ENCODE results near the gene EEPD1. TPM values are rescaled to one million over a fixed set of nuclear protein-coding genes. Genes with fewer than 3 reads are reported as not detected.

EEPD1 gene
- total RNA-seq, 1 donor: 4.1 TPM

GRCh38 chr7:36278069-36278619 lies 125.1 kb downstream of the EEPD1 start:
- no peak overlapping the region for H3K4me3 ChIP-seq (ENCODE audit: low read length)
- no peaks in the 10 kb centered on the region for H3K27me3 ChIP-seq (ENCODE audit: insufficient read depth, low read length)
- H3K4me1 ChIP-seq (ENCODE audit: insufficient read depth, low read length): peaks cover 48% of the 10 kb centered on the region
- H3K9me3 ChIP-seq (ENCODE audit: low read depth, low read length): no peaks in the 10 kb centered on the region

GRCh38 chr7:36278620-36279172 lies 125.6 kb downstream of the EEPD1 start:
- H3K27me3 ChIP-seq (ENCODE audit: insufficient read depth, low read length): no peaks in the 10 kb centered on the region
- no peaks in the 10 kb centered on the region for H3K9me3 ChIP-seq (ENCODE audit: low read depth, low read length)
- H3K4me1 ChIP-seq (ENCODE audit: insufficient read depth, low read length): peaks cover 48% of the 10 kb centered on the region
- H3K4me3 ChIP-seq (ENCODE audit: low read length): no peak overlapping the region

- Histone ChIP-seq H3K4me3 (ENCODE audit: low read length) (no peak overlapping the region), H3K9me3 (ENCODE audit: low read depth, low read length) (no peaks in the 10 kb centered on the region), H3K4me1 (ENCODE audit: insufficient read depth, low read length) (peaks cover 50% of the 10 kb centered on the region), H3K27me3 (ENCODE audit: insufficient read depth, low read length) (no peaks in the 10 kb centered on the region)
Observed at GRCh38 chr7:36279200-36279925, 126.3 kb downstream of the EEPD1 start.

- Histone ChIP-seq H3K4me3 (ENCODE audit: low read length) (no peak overlapping the region), H3K9me3 (ENCODE audit: low read depth, low read length) (no peaks in the 10 kb centered on the region), H3K4me1 (ENCODE audit: insufficient read depth, low read length) (peaks cover 51% of the 10 kb centered on the region), H3K27me3 (ENCODE audit: insufficient read depth, low read length) (no peaks in the 10 kb centered on the region)
Observed at GRCh38 chr7:36279926-36280315, 126.9 kb downstream of the EEPD1 start.

- Histone ChIP-seq H3K4me1 (ENCODE audit: insufficient read depth, low read length) (peaks cover 60% of the 10 kb centered on the region), H3K9me3 (ENCODE audit: low read depth, low read length) (no peaks in the 10 kb centered on the region), H3K4me3 (ENCODE audit: low read length) (no peak overlapping the region), H3K27me3 (ENCODE audit: insufficient read depth, low read length) (no peaks in the 10 kb centered on the region)
Observed at GRCh38 chr7:36280840-36281812, 128.1 kb downstream of the EEPD1 start.

- H3K27me3 ChIP-seq (ENCODE audit: insufficient read depth, low read length): no peaks in the 10 kb centered on the region
- no peaks in the 10 kb centered on the region for H3K9me3 ChIP-seq (ENCODE audit: low read depth, low read length)
- no peak overlapping the region for H3K4me3 ChIP-seq (ENCODE audit: low read length)
- H3K4me1 ChIP-seq (ENCODE audit: insufficient read depth, low read length): peaks cover 71% of the 10 kb centered on the region
Observed at GRCh38 chr7:36281945-36282717, 129.1 kb downstream of the EEPD1 start.

GRCh38 chr7:36283181-36283580 lies 130.1 kb downstream of the EEPD1 start:
- Histone ChIP-seq H3K9me3 (ENCODE audit: low read depth, low read length) (no peaks in the 10 kb centered on the region), H3K27me3 (ENCODE audit: insufficient read depth, low read length) (no peaks in the 10 kb centered on the region), H3K4me3 (ENCODE audit: low read length) (no peak overlapping the region), H3K4me1 (ENCODE audit: insufficient read depth, low read length) (peaks cover 81% of the 10 kb centered on the region)

GRCh38 chr7:36283711-36284130 lies 130.7 kb downstream of the EEPD1 start:
- Histone ChIP-seq H3K4me3 (ENCODE audit: low read length) (no peak overlapping the region), H3K9me3 (ENCODE audit: low read depth, low read length) (no peaks in the 10 kb centered on the region), H3K27me3 (ENCODE audit: insufficient read depth, low read length) (no peaks in the 10 kb centered on the region), H3K4me1 (ENCODE audit: insufficient read depth, low read length) (peaks cover 86% of the 10 kb centered on the region)

GRCh38 chr7:36284456-36285090 lies 131.5 kb downstream of the EEPD1 start:
- Histone ChIP-seq H3K4me1 (ENCODE audit: insufficient read depth, low read length) (peaks cover 86% of the 10 kb centered on the region), H3K27me3 (ENCODE audit: insufficient read depth, low read length) (no peaks in the 10 kb centered on the region), H3K4me3 (ENCODE audit: low read length) (no peak overlapping the region), H3K9me3 (ENCODE audit: low read depth, low read length) (no peaks in the 10 kb centered on the region)

GRCh38 chr7:36285276-36285675 lies 132.2 kb downstream of the EEPD1 start:
- peaks cover 84% of the 10 kb centered on the region for H3K4me1 ChIP-seq (ENCODE audit: insufficient read depth, low read length)
- no peaks in the 10 kb centered on the region for H3K9me3 ChIP-seq (ENCODE audit: low read depth, low read length)
- H3K27me3 ChIP-seq (ENCODE audit: insufficient read depth, low read length): no peaks in the 10 kb centered on the region
- no peak overlapping the region for H3K4me3 ChIP-seq (ENCODE audit: low read length)

GRCh38 chr7:36286226-36286625 lies 133.2 kb downstream of the EEPD1 start:
- Histone ChIP-seq H3K4me1 (ENCODE audit: insufficient read depth, low read length) (peaks cover 76% of the 10 kb centered on the region), H3K27me3 (ENCODE audit: insufficient read depth, low read length) (no peaks in the 10 kb centered on the region), H3K4me3 (ENCODE audit: low read length) (no peak overlapping the region), H3K9me3 (ENCODE audit: low read depth, low read length) (no peaks in the 10 kb centered on the region)

- no peak overlapping the region for H3K4me3 ChIP-seq (ENCODE audit: low read length)
- peaks cover 76% of the 10 kb centered on the region for H3K4me1 ChIP-seq (ENCODE audit: insufficient read depth, low read length)
- H3K9me3 ChIP-seq (ENCODE audit: low read depth, low read length): no peaks in the 10 kb centered on the region
- no peaks in the 10 kb centered on the region for H3K27me3 ChIP-seq (ENCODE audit: insufficient read depth, low read length)
Observed at GRCh38 chr7:36286688-36287087, 133.6 kb downstream of the EEPD1 start.

- Histone ChIP-seq H3K4me1 (ENCODE audit: insufficient read depth, low read length) (peaks cover 76% of the 10 kb centered on the region), H3K9me3 (ENCODE audit: low read depth, low read length) (no peaks in the 10 kb centered on the region), H3K4me3 (ENCODE audit: low read length) (peak overlapping the region; percentile 10), H3K27me3 (ENCODE audit: insufficient read depth, low read length) (no peaks in the 10 kb centered on the region)
Observed at GRCh38 chr7:36287371-36288241, 134.6 kb downstream of the EEPD1 start.

Data from mononuclear cell (primary cell).